D341Med (cell line): ENCODE data around the gene TMEM107.
"Not testable (repeated sequence)": the region's sequence is repeated elsewhere in the genome, so short reads cannot be mapped to it uniquely, and the experiment has no call there.

ENCODE experiments used
- DNase-seq: peaks from one replicate; pipeline ENCODE4 v3.0.0; 2012; ENCODE audit warnings: low spot score

The TMEM107 gene

DNA sequence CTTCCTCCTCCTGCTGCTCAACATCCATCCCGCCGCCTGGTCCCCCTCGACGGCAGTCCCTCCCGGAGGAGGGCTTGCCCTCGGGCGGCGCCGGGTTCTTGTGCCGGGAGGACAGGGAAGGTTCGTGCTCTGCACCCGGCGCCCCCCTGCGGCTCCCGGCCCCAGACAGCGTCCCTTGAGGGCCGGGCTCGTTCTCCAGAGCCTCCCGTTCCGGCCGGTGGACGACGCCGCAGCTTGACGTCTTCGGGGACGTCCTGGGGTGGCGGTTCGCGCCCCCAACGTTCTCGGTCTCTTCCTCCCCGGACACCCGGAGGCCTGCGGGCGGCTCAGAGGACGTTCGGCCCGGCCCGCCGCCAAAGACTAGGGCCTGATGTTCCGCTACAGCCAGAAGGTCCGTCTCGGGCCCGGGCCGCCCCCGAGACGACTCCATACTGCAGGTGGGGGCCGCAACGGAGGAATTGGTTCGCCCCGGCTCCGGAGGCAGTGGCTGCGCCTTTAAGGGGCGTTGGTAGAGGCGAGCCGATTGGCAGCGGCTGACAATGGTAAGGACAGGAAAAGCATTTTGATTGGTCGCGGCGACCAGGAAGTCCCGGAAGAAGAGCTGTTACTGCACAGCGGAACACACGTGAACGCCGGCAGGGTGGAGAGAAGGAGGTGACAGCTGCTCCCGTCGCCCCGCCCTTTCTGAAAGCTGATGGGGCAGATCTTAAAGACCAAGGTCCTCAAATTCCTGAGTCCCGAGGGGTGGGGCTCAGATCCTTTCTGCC is 13.7 kb upstream of the TMEM107 start, which contains the start of gene BORCS6:
Gene BORCS6, minus strand, starts transcription at position 470 of the 767 bp plus-strand sequence. Its CDS starts 40 bp downstream, at position 430.
- DNase-seq, result peak; percentile 81

DNA sequence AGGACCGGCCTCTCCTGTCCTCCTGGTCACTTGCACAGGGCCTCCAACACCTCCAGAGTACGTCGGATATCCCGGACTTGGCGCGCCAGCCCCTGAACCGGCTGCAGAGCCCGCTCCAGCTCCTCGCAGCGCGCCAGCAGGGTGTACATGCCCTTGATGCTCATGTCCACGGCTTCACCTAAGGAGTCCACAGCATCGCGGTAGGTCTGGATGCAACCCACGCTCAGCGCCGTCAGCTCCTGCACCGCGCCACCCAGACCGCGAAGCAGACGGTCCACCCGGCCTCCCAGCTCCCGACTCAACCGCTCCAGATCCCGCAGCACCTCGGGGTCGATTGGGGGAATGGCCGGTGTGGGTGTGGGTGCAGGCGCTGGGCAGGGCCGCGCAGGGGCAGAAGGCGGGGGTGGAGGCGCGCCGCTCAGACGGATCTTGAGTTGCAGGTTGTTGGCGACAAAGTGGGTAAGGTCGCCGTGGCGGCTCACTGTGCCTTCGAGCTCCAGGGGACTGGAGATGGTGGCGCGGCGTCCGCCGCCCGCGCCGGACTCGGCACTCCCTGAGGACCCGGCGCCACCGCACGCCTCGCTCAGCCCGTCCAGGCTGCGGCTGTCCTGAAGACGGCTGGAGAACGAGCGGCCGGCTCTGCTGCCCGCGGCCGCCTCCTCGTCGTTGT is 13.0 kb upstream of the TMEM107 start:
- DNase-seq, result no peak

DNA sequence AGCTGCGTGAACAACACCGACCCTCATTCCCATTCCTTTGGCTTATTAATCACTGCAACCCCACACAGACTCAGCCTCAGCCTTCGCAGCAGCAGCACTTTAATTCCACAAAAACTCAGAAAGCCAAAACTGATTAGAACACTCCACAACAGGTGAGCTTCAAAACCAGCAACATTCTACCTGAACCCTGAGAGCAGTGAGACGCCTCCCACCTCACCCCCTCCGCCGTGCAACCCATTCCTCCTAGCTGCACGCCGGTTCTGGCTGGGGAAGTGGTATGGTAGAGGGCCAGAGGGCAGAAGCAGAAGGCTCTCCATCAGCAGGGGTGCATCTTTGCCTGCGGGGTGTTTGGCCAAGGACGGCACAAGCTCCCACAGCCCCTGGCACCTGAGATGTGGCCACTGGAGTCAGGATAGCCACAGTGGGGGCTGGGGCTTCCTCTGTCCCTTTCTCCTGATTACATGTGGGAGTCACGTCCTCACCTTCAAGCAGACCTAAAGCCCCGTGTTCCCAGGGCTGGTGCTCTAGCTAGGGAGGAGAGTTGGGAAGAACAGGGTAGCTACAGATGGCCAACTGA is 12.2 kb upstream of the TMEM107 start:
- DNase-seq, result no peak

- peak; percentile 53 for DNase-seq
Observed at GRCh38 chr17:8187517-8188262, 11.5 kb upstream of the TMEM107 start.

DNA sequence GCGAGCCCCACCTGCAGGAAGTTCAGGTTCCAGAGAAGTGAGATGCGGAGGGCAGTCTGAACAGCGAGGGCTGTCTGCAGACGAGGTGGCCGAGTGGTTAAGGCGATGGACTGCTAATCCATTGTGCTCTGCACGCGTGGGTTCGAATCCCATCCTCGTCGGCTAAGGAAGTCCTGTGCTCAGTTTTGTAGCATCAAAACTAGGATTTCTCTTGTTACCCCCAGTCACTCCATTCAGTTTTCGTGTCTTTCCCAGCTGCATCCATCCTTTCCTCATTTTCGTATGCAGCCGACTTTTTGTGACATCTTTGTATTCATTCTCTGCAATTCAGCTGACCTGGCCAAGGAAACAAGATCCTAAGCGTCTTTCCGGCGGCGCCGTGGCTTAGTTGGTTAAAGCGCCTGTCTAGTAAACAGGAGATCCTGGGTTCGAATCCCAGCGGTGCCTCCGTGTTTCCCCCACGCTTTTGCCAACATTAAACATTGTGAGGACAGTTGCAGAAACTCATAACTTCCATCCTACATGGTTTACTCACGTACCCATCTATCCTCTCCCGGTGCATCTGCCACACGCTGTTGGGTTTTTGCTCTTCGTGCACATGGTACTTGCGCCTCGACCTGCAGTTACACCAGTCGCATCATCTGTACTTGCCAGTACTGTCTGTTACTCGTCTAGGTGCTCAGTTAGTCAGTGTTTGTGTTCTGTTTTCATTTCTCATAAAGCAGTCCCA is 10.8 kb upstream of the TMEM107 start:
- DNase-seq, result peak; percentile 57

DNA sequence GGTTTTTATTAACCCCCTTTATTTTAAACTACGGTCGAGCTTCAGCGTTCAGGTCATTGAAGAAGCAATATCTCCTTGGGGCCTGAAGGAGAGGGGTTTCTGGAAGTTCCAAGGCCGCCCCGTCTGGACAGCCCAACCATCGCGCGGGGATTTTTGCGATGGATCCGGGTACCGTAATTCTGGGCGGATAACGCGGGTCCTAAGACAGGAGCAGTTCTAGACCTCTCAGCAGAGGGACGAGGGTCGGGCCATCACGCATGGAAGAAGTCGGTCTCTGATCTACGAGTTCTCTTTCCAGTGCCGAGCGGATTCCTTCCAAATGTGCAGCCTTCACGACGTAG is 10.2 kb upstream of the TMEM107 start:
- no peak for DNase-seq

GRCh38 chr17:8185582-8186445 is 9.6 kb upstream of the TMEM107 start:
- peak; percentile 59 for DNase-seq

DNA sequence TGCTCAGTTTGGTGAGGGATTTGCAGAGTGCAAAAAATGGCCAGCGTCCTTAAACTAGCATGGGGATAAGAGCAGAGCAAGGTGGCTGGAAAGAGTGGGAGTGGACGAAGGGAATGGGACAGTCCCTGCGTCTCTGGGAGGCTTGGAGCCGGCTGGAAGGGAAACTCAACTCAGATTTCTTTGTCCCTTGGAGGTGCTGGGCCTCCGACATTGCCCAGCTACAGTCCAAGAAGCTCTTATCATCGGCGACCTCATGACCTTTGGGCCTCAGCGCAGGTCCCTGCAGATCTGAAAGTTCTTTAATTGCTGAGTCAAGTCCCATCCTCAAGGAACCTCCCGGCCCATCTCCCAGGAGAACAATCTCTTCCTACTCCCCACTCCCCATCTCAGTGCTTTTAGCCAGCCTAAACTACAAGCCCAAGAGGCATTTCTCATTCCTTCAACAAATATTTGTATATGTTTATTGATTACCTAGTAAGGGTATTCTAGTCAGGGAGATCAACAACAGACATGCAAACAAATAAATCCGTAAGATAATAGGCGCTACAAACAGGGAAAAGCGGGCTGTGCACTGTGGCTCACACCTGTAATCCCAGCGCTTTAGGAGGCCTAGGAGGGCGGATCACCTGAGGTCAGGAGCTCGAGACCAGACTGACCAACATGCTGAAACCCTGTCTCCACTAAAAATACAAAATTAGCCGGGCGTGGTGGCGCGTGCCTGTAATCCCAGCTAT is 985 bp upstream of the TMEM107 start:
- DNase-seq, result no peak

- no peak for DNase-seq
Observed at GRCh38 chr17:8175795-8176196, 384 bp downstream of the TMEM107 start.

- no peak for DNase-seq
Observed at GRCh38 chr17:8173871-8174322, 2.3 kb downstream of the TMEM107 start.

GRCh38 chr17:8173056-8173870 is 2.9 kb downstream of the TMEM107 start:
- DNase-seq, result peak; percentile 55

DNA sequence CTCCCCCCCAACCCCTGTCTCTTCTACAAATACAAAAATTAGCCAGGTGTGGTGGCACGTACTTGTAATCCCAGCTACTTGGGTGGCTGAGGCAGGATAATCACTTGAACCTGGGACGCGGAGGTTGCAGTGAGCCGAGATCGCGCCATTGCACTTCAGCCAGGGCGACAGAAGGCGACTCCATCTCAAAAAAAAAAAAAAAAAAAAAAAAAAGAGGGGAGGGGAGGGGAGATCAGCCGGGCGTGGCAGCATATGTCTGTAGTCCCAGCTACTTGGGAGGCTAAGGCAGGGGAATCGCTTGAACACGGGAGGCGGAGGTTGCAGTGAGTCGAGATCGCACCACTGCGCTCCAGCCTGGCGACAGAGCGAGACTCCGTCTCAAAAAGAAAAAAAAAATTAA is 6.0 kb downstream of the TMEM107 start:
- not testable (repeated sequence) for DNase-seq

- DNase-seq, result no peak
Observed at GRCh38 chr17:8167526-8167925, 8.7 kb downstream of the TMEM107 start.

DNA sequence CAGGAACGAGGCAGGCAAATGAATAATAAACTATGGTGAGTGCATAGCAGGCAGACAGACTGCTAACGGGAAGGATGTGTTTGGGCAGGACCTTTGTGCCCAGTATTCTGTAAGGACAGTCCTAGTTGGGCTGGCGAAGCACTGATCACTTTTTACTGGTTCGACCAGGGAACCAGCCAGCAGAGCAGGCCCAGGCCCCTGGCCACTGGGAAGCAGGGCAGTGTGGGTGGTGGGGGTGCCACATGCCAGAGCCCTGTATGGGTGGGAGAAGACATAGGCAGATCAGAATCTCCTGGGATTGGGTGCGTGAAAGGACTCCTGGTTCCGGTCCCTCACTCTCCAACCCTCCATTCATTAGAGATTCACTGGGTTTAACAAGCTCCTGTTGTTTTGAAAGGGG is 9.4 kb downstream of the TMEM107 start:
- no peak for DNase-seq

- DNase-seq, result no peak
Observed at GRCh38 chr17:8164815-8165131, 11.4 kb downstream of the TMEM107 start.

- DNase-seq, result no peak
Observed at GRCh38 chr17:8163978-8164814, 12.0 kb downstream of the TMEM107 start.

DNA sequence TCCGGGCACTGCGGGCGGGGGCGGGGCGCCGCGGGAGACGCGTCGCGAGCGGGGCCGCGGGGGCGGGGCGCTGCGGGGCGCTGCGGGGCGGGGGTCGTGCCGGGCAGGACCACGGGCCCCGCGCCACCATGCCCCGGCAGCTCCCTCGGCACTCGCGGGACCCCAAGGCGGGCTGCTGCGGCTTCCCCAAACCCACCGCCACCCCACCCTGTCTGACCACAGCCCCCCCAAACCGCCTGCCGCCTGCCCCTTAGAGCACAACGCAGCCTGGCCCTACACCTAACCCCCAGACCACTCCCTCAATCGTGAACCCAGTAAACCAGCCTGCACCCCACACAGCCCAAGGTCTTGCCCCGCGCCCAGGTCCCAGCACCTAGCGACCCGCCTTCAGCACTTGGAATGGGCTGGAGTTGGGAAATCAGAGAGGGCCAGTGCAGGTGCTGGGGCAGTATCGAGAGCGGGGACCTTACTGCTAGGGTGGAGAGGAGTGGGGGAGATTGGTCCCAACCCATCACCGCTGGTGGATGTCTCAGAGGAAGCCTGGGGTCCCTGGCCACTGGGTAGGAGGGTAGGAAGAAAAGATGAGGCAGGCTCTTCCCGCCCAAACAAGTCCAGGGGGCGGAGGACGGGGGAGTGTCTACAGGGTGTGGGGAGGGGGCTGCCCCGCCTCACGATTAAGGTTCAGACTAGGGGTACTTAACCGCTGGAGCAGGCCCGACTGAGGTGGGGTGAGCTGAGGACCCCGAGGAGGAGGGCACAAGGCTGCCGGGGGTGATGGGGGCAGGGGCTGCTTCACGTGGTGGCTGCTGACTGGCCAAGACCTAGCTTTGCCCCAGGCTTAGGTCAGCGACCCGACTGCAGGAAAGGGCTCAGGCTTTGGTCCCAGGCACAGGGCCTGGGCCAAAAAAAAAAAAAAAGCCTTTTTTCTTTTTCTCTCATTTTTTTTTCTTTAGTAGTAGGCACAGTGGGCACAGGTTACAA is 12.9 kb downstream of the TMEM107 start:
- peak; percentile 80 for DNase-seq
